Activated naive CD8-positive, alpha-beta T cell treated with anti-CD3 and anti-CD28 coated beads, Interleukin-2, amount 10 ng/mL, durations not matched to agents 7 days and 5 days (primary cell): Measurements from ENCODE around the gene BRMS1L. TPM values are rescaled to one million over a fixed set of nuclear protein-coding genes. Genes with fewer than 3 reads are reported as not detected.
A peak's percentile ranks its signal among the peaks of the same experiment; 100 is the strongest.

ENCODE experiments used
- ATAC-seq: fragments of 150-1000 bp; cut with Tn5 transposase; one replicate; pipeline ENCODE4 v1.10.0; 2021; ENCODE audit warnings: low read depth, moderate library complexity
- POLR2A ChIA-PET: fragments of 350-600 bp; sonication (Branson Sonifier 250); formaldehyde crosslinking; loops from one replicate; lab custom pipeline; 2021; ENCODE audit warnings: antibody characterized with exemption; lab: Charles Lee
- DNase-seq: peaks from one replicate; pipeline ENCODE4 v3.0.0; 2021
- H3K27ac Mint-ChIP-seq: one replicate; pipeline ENCODE4 v1.8.0; 2022; ENCODE audit warnings: mild to moderate bottlenecking, mixed read lengths
- H3K27me3 Mint-ChIP-seq: one replicate; pipeline ENCODE4 v1.8.0; 2022; ENCODE audit warnings: mild to moderate bottlenecking, moderate library complexity, mixed read lengths
- H3K36me3 Mint-ChIP-seq: one replicate; pipeline ENCODE4 v1.8.0; 2021; ENCODE audit warnings: mild to moderate bottlenecking, mixed read lengths
- H3K4me1 Mint-ChIP-seq: one replicate; pipeline ENCODE4 v1.8.0; 2021; ENCODE audit warnings: mixed read lengths
- H3K4me3 Mint-ChIP-seq: one replicate; pipeline ENCODE4 v1.8.0; 2022; ENCODE audit warnings: mild to moderate bottlenecking, moderate library complexity, mixed read lengths
- H3K9me3 Mint-ChIP-seq: one replicate; pipeline ENCODE4 v1.8.0; 2021; ENCODE audit warnings: mixed read lengths
- total RNA-seq, 2 experiments: library from RNA; stranded (reverse); gene quantifications; one replicate each; pipeline ENCODE4 v1.2.3, GENCODE V29; 2021

The BRMS1L gene
- total RNA-seq, 2 experiments from 2014 or later, result 5.0 to 7.8 TPM

GRCh38 chr14:35865611-35866324 is 39.6 kb downstream of the BRMS1L start:
- Mint-ChIP-seq H3K9me3 (no peaks in the 10 kb centered on the region), H3K27me3 (no peaks in the 10 kb centered on the region), H3K4me1 (no peaks in the 10 kb centered on the region), H3K36me3 (peaks cover 3% of the 10 kb centered on the region), H3K4me3 (no peak overlapping the region), H3K27ac (no peak overlapping the region)
- ATAC-seq (no peak), DNase-seq (no peak)
- POLR2A ChIA-PET, result no interaction called here

GRCh38 chr14:35866595-35867279 is 40.6 kb downstream of the BRMS1L start:
- no peak for ATAC-seq
- POLR2A ChIA-PET, result no interaction called here
- no peaks in the 10 kb centered on the region for H3K9me3 Mint-ChIP-seq
- no peak overlapping the region for H3K27ac Mint-ChIP-seq
- peaks cover 3% of the 10 kb centered on the region for H3K36me3 Mint-ChIP-seq
- no peak for DNase-seq
- H3K27me3 Mint-ChIP-seq, result no peaks in the 10 kb centered on the region
- no peaks in the 10 kb centered on the region for H3K4me1 Mint-ChIP-seq
- no peak overlapping the region for H3K4me3 Mint-ChIP-seq

- Mint-ChIP-seq H3K36me3 (peaks cover 3% of the 10 kb centered on the region), H3K9me3 (no peaks in the 10 kb centered on the region), H3K4me1 (no peaks in the 10 kb centered on the region), H3K27ac (no peak overlapping the region), H3K27me3 (no peaks in the 10 kb centered on the region), H3K4me3 (no peak overlapping the region)
- POLR2A ChIA-PET, result no interaction called here
- no peak for DNase-seq
- no peak for ATAC-seq
Measured at GRCh38 chr14:35867280-35867629, 41.1 kb downstream of the BRMS1L start.

DNA sequence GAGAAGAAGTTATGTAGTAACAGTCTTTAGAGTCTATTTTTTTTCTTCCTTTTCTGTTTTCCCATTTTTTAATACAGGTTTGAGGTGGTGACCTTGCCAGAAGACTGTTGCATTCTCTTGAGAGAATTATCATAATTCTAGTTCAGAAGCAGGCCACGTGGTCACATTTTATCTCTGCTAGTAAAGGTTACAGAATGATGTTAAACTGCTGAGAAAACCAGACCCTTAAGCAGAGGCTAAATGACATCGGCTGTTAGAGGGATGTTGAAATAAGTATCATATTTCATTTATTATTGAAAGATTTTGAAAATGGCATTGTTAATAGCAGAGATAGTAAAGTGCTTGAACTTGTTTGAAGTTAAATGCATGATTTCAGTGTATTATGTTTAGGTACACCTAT is 49.2 kb downstream of the BRMS1L start:
- H3K9me3 Mint-ChIP-seq, result no peaks in the 10 kb centered on the region
- H3K27ac Mint-ChIP-seq, result no peak overlapping the region
- ATAC-seq, result no peak
- peaks cover 12% of the 10 kb centered on the region for H3K4me1 Mint-ChIP-seq
- POLR2A ChIA-PET, result no interaction called here
- DNase-seq, result no peak
- no peaks in the 10 kb centered on the region for H3K36me3 Mint-ChIP-seq
- no peaks in the 10 kb centered on the region for H3K27me3 Mint-ChIP-seq
- H3K4me3 Mint-ChIP-seq, result no peak overlapping the region

GRCh38 chr14:35877276-35877675 is 51.1 kb downstream of the BRMS1L start:
- Mint-ChIP-seq H3K27me3 (peaks cover 5% of the 10 kb centered on the region), H3K4me3 (no peak overlapping the region), H3K27ac (no peak overlapping the region), H3K36me3 (no peaks in the 10 kb centered on the region), H3K9me3 (no peaks in the 10 kb centered on the region), H3K4me1 (peaks cover 12% of the 10 kb centered on the region)
- ATAC-seq (no peak), DNase-seq (no peak)
- POLR2A ChIA-PET, result no interaction called here

- no peak for DNase-seq
- H3K27me3 Mint-ChIP-seq, result peaks cover 5% of the 10 kb centered on the region
- peak overlapping the region; percentile 1 for H3K4me3 Mint-ChIP-seq
- POLR2A ChIA-PET, result no interaction called here
- H3K36me3 Mint-ChIP-seq, result no peaks in the 10 kb centered on the region
- H3K9me3 Mint-ChIP-seq, result no peaks in the 10 kb centered on the region
- peaks cover 12% of the 10 kb centered on the region for H3K4me1 Mint-ChIP-seq
- no peak overlapping the region for H3K27ac Mint-ChIP-seq
- no peak for ATAC-seq
Measured at GRCh38 chr14:35878272-35879150, 52.4 kb downstream of the BRMS1L start.

DNA sequence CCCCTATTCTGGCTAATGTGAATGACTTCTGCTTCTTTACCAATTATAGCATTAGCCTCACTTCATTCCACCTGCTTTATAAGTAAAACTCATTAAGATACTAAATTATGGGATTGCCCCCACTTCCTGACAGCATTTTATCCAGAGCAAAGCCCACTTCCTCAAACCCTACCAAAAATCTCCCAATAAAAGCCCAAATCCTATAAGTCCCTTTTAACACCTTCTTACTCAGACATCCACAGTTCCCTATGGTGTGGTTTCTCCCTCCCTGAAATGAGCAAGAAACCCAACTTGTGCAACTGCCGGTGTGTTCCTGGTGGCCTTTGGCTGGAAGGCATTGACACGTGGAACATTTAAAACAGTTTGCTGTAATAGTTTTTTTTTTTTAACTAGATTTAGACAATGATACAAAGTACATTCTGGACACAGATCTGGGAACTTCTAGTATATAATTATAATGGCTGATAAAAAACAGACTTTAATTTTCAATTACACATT is 53.1 kb downstream of the BRMS1L start:
- Mint-ChIP-seq H3K9me3 (no peaks in the 10 kb centered on the region), H3K36me3 (no peaks in the 10 kb centered on the region), H3K4me1 (peaks cover 12% of the 10 kb centered on the region), H3K27ac (no peak overlapping the region), H3K27me3 (peaks cover 5% of the 10 kb centered on the region), H3K4me3 (no peak overlapping the region)
- POLR2A ChIA-PET, result interaction anchor here (1.2 kb wide), 1 partner anchor 190 kb away, joined by 3 read pairs; no protein-coding TSS in a partner anchor
- DNase-seq, result no peak
- ATAC-seq, result no peak

GRCh38 chr14:35879654-35880249 is 53.6 kb downstream of the BRMS1L start:
- H3K4me3 Mint-ChIP-seq, result no peak overlapping the region
- DNase-seq, result no peak
- H3K36me3 Mint-ChIP-seq, result no peaks in the 10 kb centered on the region
- POLR2A ChIA-PET, result interaction anchor here (1.2 kb wide), 1 partner anchor 190 kb away, joined by 3 read pairs; no protein-coding TSS in a partner anchor
- no peak overlapping the region for H3K27ac Mint-ChIP-seq
- no peak for ATAC-seq
- peaks cover 12% of the 10 kb centered on the region for H3K4me1 Mint-ChIP-seq
- H3K9me3 Mint-ChIP-seq, result no peaks in the 10 kb centered on the region
- peaks cover 5% of the 10 kb centered on the region for H3K27me3 Mint-ChIP-seq

DNA sequence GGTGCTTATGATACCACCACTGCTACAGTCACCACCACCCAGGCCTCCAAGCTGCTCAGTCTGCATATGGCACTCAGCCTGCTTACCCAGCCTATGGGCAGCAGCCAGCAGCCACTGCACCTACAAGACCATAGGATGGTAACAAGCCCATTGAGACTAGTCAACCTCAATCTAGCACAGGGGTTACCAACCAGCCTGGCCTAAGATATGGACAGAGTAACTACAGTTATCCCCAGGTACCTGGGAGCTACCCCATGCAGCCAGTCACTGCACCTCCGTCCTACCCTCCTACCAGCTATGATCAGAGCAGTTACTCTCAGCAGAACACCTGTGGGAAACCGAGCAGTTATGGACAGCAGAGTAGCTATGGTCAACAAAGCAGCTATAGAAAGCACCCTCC is 55.1 kb downstream of the BRMS1L start:
- no peaks in the 10 kb centered on the region for H3K36me3 Mint-ChIP-seq
- H3K27ac Mint-ChIP-seq, result no peak overlapping the region
- no peak for ATAC-seq
- H3K4me3 Mint-ChIP-seq, result no peak overlapping the region
- DNase-seq, result no peak
- H3K4me1 Mint-ChIP-seq, result peaks cover 12% of the 10 kb centered on the region
- H3K9me3 Mint-ChIP-seq, result no peaks in the 10 kb centered on the region
- POLR2A ChIA-PET, result interaction anchor here (0.9 kb wide), 1 partner anchor 139 kb away, joined by 4 read pairs; no protein-coding TSS in a partner anchor
- H3K27me3 Mint-ChIP-seq, result peaks cover 5% of the 10 kb centered on the region

- POLR2A ChIA-PET, result no interaction called here
- H3K27me3 Mint-ChIP-seq, result peaks cover 10% of the 10 kb centered on the region
- H3K36me3 Mint-ChIP-seq, result no peaks in the 10 kb centered on the region
- DNase-seq, result no peak
- no peak for ATAC-seq
- H3K9me3 Mint-ChIP-seq, result no peaks in the 10 kb centered on the region
- peaks cover 3% of the 10 kb centered on the region for H3K4me1 Mint-ChIP-seq
- H3K4me3 Mint-ChIP-seq, result no peak overlapping the region
- H3K27ac Mint-ChIP-seq, result no peak overlapping the region
Measured at GRCh38 chr14:35883677-35884293, 57.6 kb downstream of the BRMS1L start.

- DNase-seq, result no peak
- Mint-ChIP-seq H3K9me3 (peaks cover 13% of the 10 kb centered on the region), H3K27me3 (peaks cover 7% of the 10 kb centered on the region), H3K27ac (no peak overlapping the region), H3K4me1 (no peaks in the 10 kb centered on the region), H3K36me3 (peaks cover 3% of the 10 kb centered on the region), H3K4me3 (no peak overlapping the region)
- POLR2A ChIA-PET, result no interaction called here
- no peak for ATAC-seq
Measured at GRCh38 chr14:35890308-35890707, 64.2 kb downstream of the BRMS1L start.

- H3K27ac Mint-ChIP-seq, result no peak overlapping the region
- no peak for DNase-seq
- H3K36me3 Mint-ChIP-seq, result peaks cover 7% of the 10 kb centered on the region
- H3K27me3 Mint-ChIP-seq, result peaks cover 2% of the 10 kb centered on the region
- H3K4me1 Mint-ChIP-seq, result peaks cover 2% of the 10 kb centered on the region
- no peak overlapping the region for H3K4me3 Mint-ChIP-seq
- peaks cover 21% of the 10 kb centered on the region for H3K9me3 Mint-ChIP-seq
- no peak for ATAC-seq
- POLR2A ChIA-PET, result no interaction called here
Measured at GRCh38 chr14:35895256-35895655, 69.1 kb downstream of the BRMS1L start.
